HG03025 (cell line): ENCODE results near the gene CDCA3.

Source experiments
- ATAC-seq: cut with Tn5 transposase; IDR thresholded peaks from one replicate; pipeline ENCODE4 v1.9.1; 2021; ENCODE audit warnings: mild to moderate bottlenecking, moderate library complexity; ENCODE audit not compliant: unreplicated experiment, low FRiP score

CDCA3 gene

GRCh38 chr12:6836851-6837250 is 14.2 kb downstream of the CDCA3 start:
- no peak for ATAC-seq

- ATAC-seq = no peak
Observed at GRCh38 chr12:6834873-6835272, 16.2 kb downstream of the CDCA3 start.

- no peak for ATAC-seq
Observed at GRCh38 chr12:6834254-6834653, 16.8 kb downstream of the CDCA3 start.

- ATAC-seq = no peak
Observed at GRCh38 chr12:6833189-6833890, 17.7 kb downstream of the CDCA3 start.

- no peak for ATAC-seq
Observed at GRCh38 chr12:6832125-6832524, 19.0 kb downstream of the CDCA3 start.

- ATAC-seq = no peak
Observed at GRCh38 chr12:6831450-6831995, 19.6 kb downstream of the CDCA3 start.

GRCh38 chr12:6830999-6831398 is 20.1 kb downstream of the CDCA3 start:
- no peak for ATAC-seq

- ATAC-seq = no peak
Observed at GRCh38 chr12:6830286-6830890, 20.7 kb downstream of the CDCA3 start.

GRCh38 chr12:6829536-6830220 is 21.4 kb downstream of the CDCA3 start:
- no peak for ATAC-seq

- ATAC-seq = no peak
Observed at GRCh38 chr12:6828781-6829535, 22.1 kb downstream of the CDCA3 start.

- no peak for ATAC-seq
Observed at GRCh38 chr12:6827982-6828780, 22.9 kb downstream of the CDCA3 start, which contains the start of gene P3H3. P3H3 (plus strand) TSS chr12:6828407; CDS start chr12:6828441, 34 bp downstream.

- ATAC-seq = no peak
Observed at GRCh38 chr12:6827437-6827911, 23.6 kb downstream of the CDCA3 start.

- no peak for ATAC-seq
Observed at GRCh38 chr12:6826734-6827436, 24.2 kb downstream of the CDCA3 start.

GRCh38 chr12:6826125-6826733 is 24.9 kb downstream of the CDCA3 start:
- ATAC-seq = no peak

- no peak for ATAC-seq
Observed at GRCh38 chr12:6825398-6826124, 25.5 kb downstream of the CDCA3 start.

- no peak for ATAC-seq
Observed at GRCh38 chr12:6824901-6825381, 26.1 kb downstream of the CDCA3 start.

GRCh38 chr12:6824085-6824775 is 26.9 kb downstream of the CDCA3 start:
- ATAC-seq = no peak
